Loucy (cell line): ENCODE results near the gene GRID1.

Source experiments
- EZH2phosphoT487 ChIP-seq: fragments of 200-600 bp; IDR thresholded peaks from 2 replicates; pipeline ENCODE4 v1.6.1; 2018; ENCODE audit warnings: antibody characterized with exemption, mild to moderate bottlenecking, moderate library complexity, borderline replicate concordance
- TF ChIP-seq, protein P1 (sequence below): fragments of 200-600 bp; sonication (generic); conservative IDR thresholded peaks from 2 replicates; pipeline ENCODE4 v1.5.1; 2014; ENCODE audit warnings: mild to moderate bottlenecking, antibody characterized with exemption, low read length

DNA sequence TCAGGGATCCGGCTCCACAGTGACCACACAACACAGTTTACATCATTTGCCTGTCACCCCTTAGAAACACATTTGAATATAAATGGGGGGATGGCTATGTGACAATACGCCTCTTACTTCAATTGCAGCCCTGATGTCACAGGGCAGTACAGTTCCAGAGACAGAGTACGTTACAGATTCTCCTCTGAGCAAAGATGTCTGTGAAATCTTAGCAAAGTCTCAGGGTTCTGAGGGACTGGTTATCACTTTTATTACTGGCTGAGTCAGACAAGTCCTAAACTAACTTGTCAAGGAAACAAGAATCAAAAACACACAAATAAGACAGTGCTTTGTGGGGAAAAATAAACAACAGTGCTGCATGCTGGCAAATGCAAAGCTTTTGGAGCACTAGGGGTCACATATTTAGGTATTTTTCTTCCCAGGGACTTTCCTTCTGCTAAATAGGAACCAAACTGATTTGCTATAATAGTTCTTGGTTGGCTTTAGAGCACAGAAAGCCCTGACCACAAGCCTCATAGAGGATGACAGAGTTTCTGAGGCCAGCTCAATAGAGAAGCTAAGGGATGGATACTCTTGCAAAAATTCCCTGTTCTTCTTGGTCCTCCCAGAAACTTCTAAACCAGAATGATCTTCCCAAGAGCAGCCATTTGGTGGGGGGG, 501.6 kb downstream of the GRID1 start:
- TF ChIP-seq, protein P1, sequence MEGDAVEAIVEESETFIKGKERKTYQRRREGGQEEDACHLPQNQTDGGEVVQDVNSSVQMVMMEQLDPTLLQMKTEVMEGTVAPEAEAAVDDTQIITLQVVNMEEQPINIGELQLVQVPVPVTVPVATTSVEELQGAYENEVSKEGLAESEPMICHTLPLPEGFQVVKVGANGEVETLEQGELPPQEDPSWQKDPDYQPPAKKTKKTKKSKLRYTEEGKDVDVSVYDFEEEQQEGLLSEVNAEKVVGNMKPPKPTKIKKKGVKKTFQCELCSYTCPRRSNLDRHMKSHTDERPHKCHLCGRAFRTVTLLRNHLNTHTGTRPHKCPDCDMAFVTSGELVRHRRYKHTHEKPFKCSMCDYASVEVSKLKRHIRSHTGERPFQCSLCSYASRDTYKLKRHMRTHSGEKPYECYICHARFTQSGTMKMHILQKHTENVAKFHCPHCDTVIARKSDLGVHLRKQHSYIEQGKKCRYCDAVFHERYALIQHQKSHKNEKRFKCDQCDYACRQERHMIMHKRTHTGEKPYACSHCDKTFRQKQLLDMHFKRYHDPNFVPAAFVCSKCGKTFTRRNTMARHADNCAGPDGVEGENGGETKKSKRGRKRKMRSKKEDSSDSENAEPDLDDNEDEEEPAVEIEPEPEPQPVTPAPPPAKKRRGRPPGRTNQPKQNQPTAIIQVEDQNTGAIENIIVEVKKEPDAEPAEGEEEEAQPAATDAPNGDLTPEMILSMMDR = no peak
- TF ChIP-seq EZH2phosphoT487 = no peak
